ENCODE results near the gene CYP46A1.

CYP46A1 gene

GRCh38 chr14:99663386-99664057 lies 20.6 kb upstream of the CYP46A1 start:
- no peak for DNase-seq (ENCODE audit: low read depth)
- no peak for TF ChIP-seq CTCF (IDR thresholded peaks at IDR 0.05; ENCODE audit: control insufficient read depth, extremely low read depth, insufficient read depth)
- no peak overlapping the region for H3K4me3 ChIP-seq (ENCODE audit: low read depth, low read length)

- no peak overlapping the region for H3K4me3 ChIP-seq (ENCODE audit: low read depth, low read length)
- DNase-seq (ENCODE audit: low read depth), result no peak
- TF ChIP-seq CTCF (IDR thresholded peaks at IDR 0.05; ENCODE audit: control insufficient read depth, extremely low read depth, insufficient read depth), result no peak
These were observed 19.8 kb upstream of the CYP46A1 start for GRCh38 chr14:99664058-99664936.

- TF ChIP-seq CTCF (IDR thresholded peaks at IDR 0.05; ENCODE audit: control insufficient read depth, extremely low read depth, insufficient read depth), result no peak
- DNase-seq (ENCODE audit: low read depth), result no peak
- H3K4me3 ChIP-seq (ENCODE audit: low read depth, low read length), result no peak overlapping the region
These were observed 19.2 kb upstream of the CYP46A1 start for GRCh38 chr14:99664937-99665273.

GRCh38 chr14:99666533-99666932 lies 17.6 kb upstream of the CYP46A1 start:
- H3K4me3 ChIP-seq (ENCODE audit: low read depth, low read length), result no peak overlapping the region
- DNase-seq (ENCODE audit: low read depth), result no peak
- no peak for TF ChIP-seq CTCF (IDR thresholded peaks at IDR 0.05; ENCODE audit: control insufficient read depth, extremely low read depth, insufficient read depth)

GRCh38 chr14:99667045-99667444 lies 17.1 kb upstream of the CYP46A1 start:
- TF ChIP-seq CTCF (IDR thresholded peaks at IDR 0.05; ENCODE audit: control insufficient read depth, extremely low read depth, insufficient read depth), result no peak
- no peak for DNase-seq (ENCODE audit: low read depth)
- no peak overlapping the region for H3K4me3 ChIP-seq (ENCODE audit: low read depth, low read length)

- TF ChIP-seq CTCF (IDR thresholded peaks at IDR 0.05; ENCODE audit: control insufficient read depth, extremely low read depth, insufficient read depth), result no peak
- H3K4me3 ChIP-seq (ENCODE audit: low read depth, low read length), result no peak overlapping the region
- no peak for DNase-seq (ENCODE audit: low read depth)
These were observed 16.3 kb upstream of the CYP46A1 start for GRCh38 chr14:99667821-99668220.

Measured in LNCaP clone FGC (cell line).